Chondrocyte (in vitro differentiated cells): Measurements from ENCODE around the gene C8A. TPM values are rescaled to one million over a fixed set of nuclear protein-coding genes. Genes with fewer than 3 reads are reported as not detected.

Experiments
- DNase-seq: peaks from one replicate; pipeline ENCODE4 v3.0.0; 2021; ENCODE audit warnings: mixed read lengths, low spot score
- H3K27ac Mint-ChIP-seq: one replicate; pipeline ENCODE4 v1.8.0; 2021; ENCODE audit warnings: mild to moderate bottlenecking, moderate library complexity, mixed read lengths; ENCODE audit not compliant: unreplicated experiment
- H3K27me3 Mint-ChIP-seq: 2 replicates; pipeline ENCODE4 v1.8.0; 2021; ENCODE audit warnings: low read depth, mixed read lengths
- H3K36me3 Mint-ChIP-seq: 2 replicates; pipeline ENCODE4 v1.8.0; 2021; ENCODE audit warnings: low read depth, mixed read lengths
- H3K4me1 Mint-ChIP-seq: 2 replicates; pipeline ENCODE4 v1.8.0; 2021; ENCODE audit warnings: low read depth, mild to moderate bottlenecking, mixed read lengths
- H3K4me3 Mint-ChIP-seq: one replicate; pipeline ENCODE4 v1.8.0; 2021; ENCODE audit warnings: mild to moderate bottlenecking, moderate library complexity, mixed read lengths; ENCODE audit not compliant: unreplicated experiment
- H3K9me3 Mint-ChIP-seq: 2 replicates; pipeline ENCODE4 v1.8.0; 2021; ENCODE audit warnings: low read depth, mixed read lengths
- CTCF ChIP-seq: fragments of 200-600 bp; sonication (generic); IDR thresholded peaks from 2 replicates; pipeline ENCODE4 v1.5.0; 2021; ENCODE audit warnings: antibody characterized with exemption, mild to moderate bottlenecking, moderate library complexity
- total RNA-seq: library from RNA; stranded (reverse); gene quantifications from 3 replicates; pipeline ENCODE4 v1.2.1, GENCODE V29; 2021

Gene C8A
- total RNA-seq, 1 donor from 2014 or later: not detected

GRCh38 chr1:56953386-56953785, 98.8 kb downstream of the C8A start:
- Mint-ChIP-seq H3K4me3 (no peak overlapping the region), H3K9me3 (no peaks in the 10 kb centered on the region), H3K27me3 (peaks cover 12% of the 10 kb centered on the region), H3K27ac (no peak overlapping the region), H3K36me3 (no peaks in the 10 kb centered on the region), H3K4me1 (no peaks in the 10 kb centered on the region)
- DNase-seq: no peak
- no peak for TF ChIP-seq CTCF

GRCh38 chr1:56954664-56955063, 100.1 kb downstream of the C8A start:
- H3K27me3 Mint-ChIP-seq: peaks cover 12% of the 10 kb centered on the region
- H3K27ac Mint-ChIP-seq: no peak overlapping the region

GRCh38 chr1:56957931-56958330, 103.3 kb downstream of the C8A start:
- no peak for DNase-seq
- H3K9me3 Mint-ChIP-seq: no peaks in the 10 kb centered on the region
- no peaks in the 10 kb centered on the region for H3K4me1 Mint-ChIP-seq
- no peaks in the 10 kb centered on the region for H3K36me3 Mint-ChIP-seq
- no peak for TF ChIP-seq CTCF
- H3K27me3 Mint-ChIP-seq: peaks cover 12% of the 10 kb centered on the region
- H3K27ac Mint-ChIP-seq: no peak overlapping the region
- H3K4me3 Mint-ChIP-seq: no peak overlapping the region

More at GRCh38 chr1:56954664-56955063, 100.1 kb downstream of the C8A start:
- Mint-ChIP-seq H3K9me3 (no peaks in the 10 kb centered on the region), H3K4me3 (no peak overlapping the region), H3K36me3 (no peaks in the 10 kb centered on the region), H3K4me1 (no peaks in the 10 kb centered on the region)
- no peak for DNase-seq
- no peak for TF ChIP-seq CTCF

- Mint-ChIP-seq H3K4me3 (no peak overlapping the region), H3K4me1 (no peaks in the 10 kb centered on the region), H3K9me3 (no peaks in the 10 kb centered on the region), H3K27me3 (peaks cover 12% of the 10 kb centered on the region), H3K36me3 (no peaks in the 10 kb centered on the region), H3K27ac (no peak overlapping the region)
- no peak for TF ChIP-seq CTCF
- DNase-seq: no peak
These were observed 103.9 kb downstream of the C8A start for GRCh38 chr1:56958526-56958925.

- no peak for DNase-seq
- peaks cover 4% of the 10 kb centered on the region for H3K27me3 Mint-ChIP-seq
- no peak overlapping the region for H3K27ac Mint-ChIP-seq
- H3K36me3 Mint-ChIP-seq: no peaks in the 10 kb centered on the region
- no peaks in the 10 kb centered on the region for H3K4me1 Mint-ChIP-seq
- H3K4me3 Mint-ChIP-seq: no peak overlapping the region
- TF ChIP-seq CTCF: no peak
- H3K9me3 Mint-ChIP-seq: no peaks in the 10 kb centered on the region
These were observed 106.8 kb downstream of the C8A start for GRCh38 chr1:56961426-56961825.
